Activated B cell treated with CpG ODN at 0.5 μM for 24 hours (primary cell): ENCODE measurements around the gene RIN3. TPM values are rescaled to one million over a fixed set of nuclear protein-coding genes. Genes with fewer than 3 reads are reported as not detected.
"Not testable (repeated sequence)": the region's sequence is repeated elsewhere in the genome, so short reads cannot be mapped to it uniquely, and the experiment has no call there.

Source experiments
- ATAC-seq: fragments of 200-7000 bp; cut with Tn5 transposase; one replicate; pipeline ENCODE4 v1.10.0; 2021; ENCODE audit warnings: low read depth, mild to moderate bottlenecking, moderate library complexity
- CTCF ChIA-PET: fragments of 350-600 bp; sonication (Branson Sonifier 250); formaldehyde crosslinking; loops from one replicate; lab custom pipeline; 2021; ENCODE audit warnings: antibody characterized with exemption; lab: Charles Lee
- POLR2A ChIA-PET: fragments of 350-600 bp; sonication (Branson Sonifier 250); formaldehyde crosslinking; loops from one replicate; lab custom pipeline; 2021; ENCODE audit warnings: antibody characterized with exemption; lab: Charles Lee
- DNase-seq: peaks from one replicate; pipeline ENCODE4 v3.0.0; 2022
- H3K27ac Mint-ChIP-seq: one replicate; pipeline ENCODE4 v1.8.0; 2020; ENCODE audit warnings: mixed read lengths
- H3K27me3 Mint-ChIP-seq: one replicate; pipeline ENCODE4 v1.8.0; 2021; ENCODE audit warnings: mixed read lengths
- H3K36me3 Mint-ChIP-seq: one replicate; pipeline ENCODE4 v1.8.0; 2021; ENCODE audit warnings: low read depth, mixed read lengths
- H3K4me1 Mint-ChIP-seq: one replicate; pipeline ENCODE4 v1.8.0; 2021; ENCODE audit warnings: mixed read lengths
- H3K4me3 Mint-ChIP-seq: one replicate; pipeline ENCODE4 v1.8.0; 2020; ENCODE audit warnings: mild to moderate bottlenecking, mixed read lengths
- H3K9me3 Mint-ChIP-seq: one replicate; pipeline ENCODE4 v1.8.0; 2020; ENCODE audit warnings: mixed read lengths
- CTCF ChIP-seq: fragments of 200-600 bp; IDR thresholded peaks from one replicate; pipeline ENCODE4 v1.8.0; 2022; ENCODE audit warnings: antibody characterized with exemption, mild to moderate bottlenecking
- intact Hi-C: fragments of 100-400 bp; cut with micrococcal nuclease; formaldehyde crosslinking; loops from one replicate; pipeline ENCODE4 v1.15.1; 2024
- total RNA-seq: library from RNA; stranded (reverse); gene quantifications from 2 replicates; pipeline ENCODE4 v1.2.3, GENCODE V29; 2022

The RIN3 gene
- total RNA-seq, 1 donor from 2014 or later, result 62.6 TPM

GRCh38 chr14:92712654-92713051 is 199.1 kb downstream of the RIN3 start:
- Mint-ChIP-seq H3K9me3 (no peaks in the 10 kb centered on the region), H3K27ac (no peak overlapping the region), H3K4me3 (no peak overlapping the region), H3K36me3 (peaks cover 44% of the 10 kb centered on the region), H3K27me3 (no peaks in the 10 kb centered on the region), H3K4me1 (no peaks in the 10 kb centered on the region)
- ATAC-seq (no peak), DNase-seq (no peak)
- POLR2A ChIA-PET, result no interaction called here
- intact Hi-C loops, result no loop called here
- CTCF ChIA-PET, result interaction anchor here (2.0 to 8.2 kb wide), 3 partner anchors 26 to 74 kb away, joined by 11 to 73 read pairs (median 21); no protein-coding TSS in a partner anchor
- TF ChIP-seq CTCF, result no peak

DNA sequence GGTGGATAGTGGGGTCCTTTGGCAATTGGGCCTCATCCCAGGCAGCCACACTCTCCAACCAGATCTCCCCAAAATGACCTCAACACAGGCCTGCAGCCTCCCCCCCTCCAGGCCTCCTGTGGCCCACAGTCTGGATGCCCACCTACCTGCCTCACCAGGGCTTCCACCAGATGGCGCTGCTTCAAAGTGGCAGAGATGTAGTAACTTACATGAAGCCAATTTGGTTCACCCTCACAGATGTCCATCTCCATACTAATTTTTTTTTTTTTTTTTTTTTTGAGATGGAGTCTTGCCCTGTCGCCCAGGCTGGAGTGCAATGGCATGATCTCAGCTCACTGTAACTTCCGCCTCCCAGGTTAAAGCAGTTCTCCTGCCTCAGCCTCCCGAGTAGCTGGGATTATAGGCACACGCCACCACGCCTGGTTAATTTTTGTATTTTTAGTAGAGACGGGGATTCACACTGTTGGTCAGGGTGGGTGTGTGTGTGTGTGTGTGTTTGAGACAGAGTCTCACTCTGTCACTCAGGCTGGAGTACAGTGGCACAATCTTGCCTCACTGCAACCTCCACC is 201.2 kb downstream of the RIN3 start:
- not testable (repeated sequence) for H3K9me3 Mint-ChIP-seq, H3K27ac Mint-ChIP-seq, H3K4me1 Mint-ChIP-seq, H3K4me3 Mint-ChIP-seq, H3K27me3 Mint-ChIP-seq
- ChIA-PET CTCF (interaction anchor here (0.6 to 8.2 kb wide), 10 partner anchors 15 to 580 kb away, joined by 3 to 73 read pairs (median 3); partner anchors contain the start of gene LGMN), POLR2A (interaction anchor here (0.6 to 2.0 kb wide), 5 partner anchors 10 to 64 kb away, joined by 4 to 13 read pairs (median 6); no protein-coding TSS in a partner anchor)
- peak; percentile 75 for DNase-seq
- intact Hi-C loops, result loop anchor here (1.0 kb wide), 2 partner anchors 29 to 68 kb away; no protein-coding TSS in a partner anchor
- H3K36me3 Mint-ChIP-seq, result peaks cover 33% of the 10 kb centered on the region
- peak; percentile 98 for ATAC-seq

- ATAC-seq, result no peak
- Mint-ChIP-seq H3K27me3 (no peaks in the 10 kb centered on the region), H3K4me3 (no peak overlapping the region), H3K4me1 (no peaks in the 10 kb centered on the region), H3K36me3 (peaks cover 24% of the 10 kb centered on the region), H3K27ac (no peak overlapping the region), H3K9me3 (no peaks in the 10 kb centered on the region)
- intact Hi-C loops, result no loop called here
- TF ChIP-seq CTCF, result no peak
- ChIA-PET CTCF (interaction anchor here (1.5 to 8.2 kb wide), 2 partner anchors 67 to 70 kb away, joined by 4 to 73 read pairs; no protein-coding TSS in a partner anchor), POLR2A (no interaction called here)
- no peak for DNase-seq
These were observed 202.6 kb downstream of the RIN3 start for GRCh38 chr14:92716131-92716530.

DNA sequence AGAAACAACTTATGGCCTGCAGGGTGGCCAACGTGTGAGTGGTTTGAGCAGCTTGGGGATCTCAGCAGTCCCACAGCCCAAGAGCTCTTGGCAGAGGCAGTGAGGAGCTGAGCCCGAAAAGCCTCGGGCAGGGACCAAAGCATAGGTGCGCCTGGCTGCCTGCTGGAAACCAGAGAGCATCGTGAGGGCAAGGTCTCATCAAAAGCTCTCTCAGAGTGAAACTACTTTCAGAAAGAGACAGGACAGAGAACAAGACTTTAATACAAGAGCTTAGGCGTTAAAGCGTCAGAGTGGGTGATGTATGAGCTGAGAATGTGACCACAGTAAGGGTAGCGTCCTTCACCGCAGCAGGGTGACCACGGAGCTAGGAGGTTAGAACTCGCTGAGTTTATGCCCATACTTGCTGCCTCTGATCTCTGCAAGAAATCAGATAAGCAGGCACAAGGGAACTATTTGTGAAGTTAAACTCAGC is 204.0 kb downstream of the RIN3 start:
- TF ChIP-seq CTCF, result no peak
- Mint-ChIP-seq H3K36me3 (peaks cover 18% of the 10 kb centered on the region), H3K4me1 (no peaks in the 10 kb centered on the region), H3K27me3 (no peaks in the 10 kb centered on the region), H3K9me3 (no peaks in the 10 kb centered on the region), H3K27ac (no peak overlapping the region), H3K4me3 (no peak overlapping the region)
- intact Hi-C loops, result no loop called here
- DNase-seq (no peak), ATAC-seq (no peak)
- ChIA-PET POLR2A (no interaction called here), CTCF (interaction anchor here (0.9 to 8.2 kb wide), 4 partner anchors 31 to 68 kb away, joined by 3 to 73 read pairs (median 4); no protein-coding TSS in a partner anchor)

DNA sequence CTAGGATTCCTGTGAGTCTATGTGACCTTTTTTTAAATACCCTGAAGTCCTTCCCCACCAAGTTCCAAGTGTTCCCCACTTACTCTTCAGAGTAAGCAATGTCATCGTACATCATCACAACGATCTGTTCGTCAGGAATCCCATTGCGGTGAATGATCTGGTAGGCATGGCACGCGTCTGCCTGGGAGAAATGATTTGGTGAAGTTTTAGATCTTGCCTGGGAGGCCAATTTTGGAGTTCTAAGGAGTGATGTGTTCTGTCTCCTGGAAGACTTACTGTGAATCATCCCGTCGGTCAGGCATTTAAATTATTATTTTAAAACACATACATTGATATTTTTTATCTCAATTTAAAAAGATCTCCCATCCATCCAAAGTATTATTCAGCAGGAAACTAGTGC is 205.1 kb downstream of the RIN3 start:
- peaks cover 18% of the 10 kb centered on the region for H3K36me3 Mint-ChIP-seq
- no peak overlapping the region for H3K27ac Mint-ChIP-seq
- CTCF ChIA-PET, result interaction anchor here (8.2 kb wide), 1 partner anchor 65 kb away, joined by 73 read pairs; no protein-coding TSS in a partner anchor
- H3K4me1 Mint-ChIP-seq, result no peaks in the 10 kb centered on the region
- TF ChIP-seq CTCF, result no peak
- POLR2A ChIA-PET, result interaction anchor here (0.5 to 0.6 kb wide), 2 partner anchors 29 to 168 kb away, joined by 3 read pairs; no protein-coding TSS in a partner anchor
- H3K4me3 Mint-ChIP-seq, result no peak overlapping the region
- DNase-seq, result no peak
- no peaks in the 10 kb centered on the region for H3K27me3 Mint-ChIP-seq
- intact Hi-C loops, result no loop called here
- ATAC-seq, result no peak
- no peaks in the 10 kb centered on the region for H3K9me3 Mint-ChIP-seq
